NT2/D1 (cell line): ENCODE measurements around the gene KCTD5.

ENCODE experiments used
- SUZ12 ChIP-seq: IDR thresholded peaks from 2 replicates; pipeline ENCODE4 v1.6.1; 2011; ENCODE audit not compliant: insufficient read length, insufficient read depth; ENCODE audit errors: extremely low read depth
- YY1 ChIP-seq: IDR thresholded peaks from 2 replicates; pipeline ENCODE4 v1.6.1; 2011; ENCODE audit not compliant: insufficient read length, insufficient read depth
- ZNF274 ChIP-seq: IDR thresholded peaks from 2 replicates; pipeline ENCODE4 v1.6.1; 2011; ENCODE audit warnings: mild to moderate bottlenecking, low read depth, low read length

- TF ChIP-seq ZNF274 (no peak), SUZ12 (no peak), YY1 (no peak)
Observed at GRCh38 chr16:2711370-2712062, 29.2 kb downstream of the KCTD5 start.
